GM21619 (cell line): ENCODE results near the gene RBM15B.

Experiments
- ATAC-seq: cut with Tn5 transposase; IDR thresholded peaks from one replicate; pipeline ENCODE4 v1.9.1; 2021; ENCODE audit not compliant: unreplicated experiment

The RBM15B gene

GRCh38 chr3:51391566-51392354 lies 675 bp downstream of the RBM15B start:
- ATAC-seq, result peak; percentile 14

GRCh38 chr3:51392355-51393133 lies 1.5 kb downstream of the RBM15B start:
- ATAC-seq, result no peak

DNA sequence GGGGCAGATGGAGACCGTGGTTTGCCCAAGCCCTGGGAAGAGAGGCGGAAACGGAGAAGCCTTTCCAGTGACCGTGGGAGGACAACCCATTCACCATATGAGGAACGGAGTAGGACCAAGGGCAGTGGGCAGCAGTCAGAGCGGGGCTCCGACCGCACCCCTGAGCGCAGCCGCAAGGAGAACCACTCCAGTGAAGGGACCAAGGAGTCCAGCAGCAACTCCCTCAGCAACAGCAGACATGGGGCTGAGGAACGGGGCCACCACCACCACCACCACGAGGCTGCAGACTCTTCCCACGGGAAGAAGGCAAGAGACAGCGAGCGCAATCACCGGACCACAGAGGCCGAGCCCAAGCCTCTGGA lies 2.0 kb downstream of the RBM15B start:
- no peak for ATAC-seq

DNA sequence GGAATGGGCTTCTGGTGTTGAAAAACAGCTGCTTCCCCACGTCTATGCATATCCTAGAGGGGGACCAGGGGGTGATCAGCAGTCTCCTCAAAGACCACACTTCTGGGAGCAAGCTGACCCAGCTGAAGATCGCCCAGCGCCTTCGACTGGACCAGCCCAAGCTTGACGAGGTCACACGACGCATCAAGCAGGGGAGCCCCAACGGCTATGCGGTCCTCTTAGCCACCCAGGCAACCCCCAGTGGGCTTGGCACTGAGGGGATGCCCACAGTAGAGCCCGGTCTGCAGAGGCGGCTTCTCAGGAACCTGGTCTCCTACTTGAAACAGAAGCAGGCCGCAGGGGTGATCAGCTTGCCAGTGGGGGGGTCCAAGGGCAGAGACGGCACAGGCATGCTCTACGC lies 2.5 kb downstream of the RBM15B start:
- no peak for ATAC-seq

DNA sequence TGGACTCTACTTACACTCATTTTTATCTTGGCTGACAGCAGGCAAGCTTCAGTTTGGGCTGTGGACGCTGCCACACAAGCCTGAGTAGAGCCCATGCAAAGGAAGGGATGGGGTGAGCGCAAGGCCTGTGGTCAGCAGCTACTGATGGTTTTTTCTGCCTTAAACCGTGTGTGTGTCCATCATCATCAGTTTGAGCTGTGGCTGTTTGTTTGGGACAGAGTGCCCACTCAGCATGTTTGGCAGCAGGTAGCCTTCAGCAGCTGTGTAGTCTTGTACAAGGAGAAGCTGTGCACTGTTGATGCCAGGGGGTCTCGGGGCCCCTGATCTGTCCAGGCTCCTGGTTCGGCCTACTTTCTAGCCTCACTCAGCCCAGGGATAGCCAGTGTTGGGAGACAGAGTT lies 3.5 kb downstream of the RBM15B start:
- ATAC-seq, result no peak

GRCh38 chr3:51395493-51396213 lies 4.6 kb downstream of the RBM15B start:
- ATAC-seq, result no peak

DNA sequence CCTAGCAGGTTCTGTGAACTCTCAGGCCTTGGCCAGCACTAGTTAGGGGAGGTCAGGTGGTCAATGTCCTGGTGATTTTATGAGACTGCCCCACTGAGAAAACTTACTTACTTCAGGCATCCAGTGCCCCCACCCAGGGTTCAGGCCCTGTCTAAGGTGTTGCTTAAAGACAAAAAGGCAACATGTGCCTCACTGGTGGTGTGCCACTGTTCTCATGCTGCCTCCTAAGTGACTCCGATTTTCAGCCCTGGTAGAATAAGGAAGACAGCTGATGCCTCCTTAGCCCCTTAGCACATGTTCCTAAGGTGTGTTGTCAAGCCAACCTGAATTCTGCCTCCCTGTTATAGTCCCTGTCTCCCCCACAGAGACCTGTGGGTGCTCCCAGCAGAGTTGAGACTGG lies 5.3 kb downstream of the RBM15B start:
- no peak for ATAC-seq

GRCh38 chr3:51397392-51397791 lies 6.3 kb downstream of the RBM15B start:
- ATAC-seq, result no peak

- ATAC-seq, result no peak
Observed at GRCh38 chr3:51398595-51399310, 7.7 kb downstream of the RBM15B start.

DNA sequence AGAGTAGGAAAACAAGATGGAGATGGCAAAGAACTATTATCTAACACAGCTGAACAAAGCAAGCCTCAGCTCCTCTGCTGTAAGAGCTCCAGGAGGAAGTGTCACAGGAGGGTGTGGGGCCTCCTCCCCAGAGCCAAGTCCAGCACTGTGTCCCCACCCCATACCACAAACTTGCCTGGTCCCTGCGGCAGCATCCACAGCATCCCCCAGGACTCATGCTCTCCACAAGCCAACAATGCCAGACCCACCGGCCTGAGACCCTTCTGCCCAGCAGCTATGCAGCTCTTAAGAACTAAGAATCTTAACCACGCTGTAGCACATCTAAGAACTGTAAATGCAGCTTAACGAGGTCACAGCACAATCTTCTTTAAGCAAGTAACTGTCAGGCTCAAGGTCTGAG lies 9.1 kb downstream of the RBM15B start:
- no peak for ATAC-seq

- ATAC-seq, result no peak
Observed at GRCh38 chr3:51401735-51402134, 10.7 kb downstream of the RBM15B start.

DNA sequence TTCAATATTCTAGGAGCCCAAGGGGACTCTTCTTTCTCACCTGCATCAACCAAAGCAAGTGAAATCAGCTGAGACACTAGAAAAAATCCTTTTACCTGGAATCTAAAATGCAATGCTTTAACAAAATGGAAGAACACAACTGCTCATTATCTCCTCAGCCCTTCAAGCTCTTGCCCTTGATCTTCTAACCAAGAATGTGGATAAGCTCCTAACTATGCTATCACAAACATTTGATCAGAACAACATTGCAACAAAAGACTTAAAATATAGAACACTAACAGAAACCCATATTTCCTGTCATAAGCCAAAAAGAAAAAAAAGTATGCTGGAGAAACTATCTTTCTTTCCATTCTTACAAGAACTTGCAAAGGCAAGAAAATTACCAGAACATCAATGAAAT lies 12.6 kb downstream of the RBM15B start:
- no peak for ATAC-seq

DNA sequence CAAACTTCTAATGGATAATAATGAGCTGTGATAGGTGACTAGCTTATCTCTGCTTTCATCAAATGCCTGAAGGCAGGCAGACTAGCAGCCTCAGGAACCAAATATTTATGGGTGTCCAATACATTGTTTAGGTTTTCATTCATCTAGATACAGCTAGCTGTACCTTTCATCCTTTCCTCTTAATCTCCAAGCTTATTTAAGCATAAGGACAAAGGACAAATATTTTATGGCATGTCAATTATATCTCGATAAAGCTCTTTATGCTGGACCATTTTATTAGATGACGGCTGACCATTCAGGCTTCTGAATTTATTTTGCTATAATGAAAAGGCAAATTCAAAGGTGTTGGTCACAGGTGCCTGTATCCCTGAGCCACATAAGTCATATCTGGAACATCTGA lies 16.9 kb downstream of the RBM15B start:
- no peak for ATAC-seq

DNA sequence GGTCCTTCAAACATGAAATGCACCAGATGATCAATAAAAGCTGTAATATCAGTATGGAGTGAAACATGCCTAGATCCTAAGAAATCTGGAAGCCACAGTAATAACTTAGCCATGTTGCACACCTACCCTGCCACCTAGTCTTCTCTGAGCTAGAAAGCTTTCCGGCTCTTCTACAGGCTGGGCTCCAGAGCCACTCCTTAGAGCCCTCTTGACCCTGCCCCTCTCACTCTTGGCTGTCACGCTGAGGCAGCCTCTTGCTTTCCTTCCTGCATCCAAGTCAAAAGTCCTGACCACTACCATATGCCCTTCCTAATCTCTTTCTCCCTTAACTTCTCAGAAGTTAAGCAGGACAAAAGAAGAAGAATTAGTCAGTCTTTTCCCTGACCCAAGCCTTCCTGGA lies 17.7 kb downstream of the RBM15B start:
- ATAC-seq, result no peak

DNA sequence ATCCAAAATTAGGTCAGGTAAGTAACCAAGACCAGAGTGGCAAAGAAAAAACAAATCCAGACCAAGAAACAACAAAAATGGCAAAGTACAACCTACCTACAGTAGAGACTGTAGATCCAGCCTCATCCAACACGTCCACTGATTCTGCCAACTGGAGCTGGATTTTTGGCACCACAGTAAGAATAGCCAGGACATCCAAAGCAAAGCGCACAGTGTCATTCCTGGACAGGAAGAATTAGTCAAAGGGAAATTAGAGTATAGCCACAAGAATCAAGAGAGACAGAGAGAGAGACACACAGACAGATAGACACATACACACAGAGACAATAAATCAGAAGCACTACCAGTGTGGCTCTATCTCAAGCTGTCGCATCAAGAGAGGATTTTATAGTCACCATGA lies 31.1 kb downstream of the RBM15B start:
- no peak for ATAC-seq

DNA sequence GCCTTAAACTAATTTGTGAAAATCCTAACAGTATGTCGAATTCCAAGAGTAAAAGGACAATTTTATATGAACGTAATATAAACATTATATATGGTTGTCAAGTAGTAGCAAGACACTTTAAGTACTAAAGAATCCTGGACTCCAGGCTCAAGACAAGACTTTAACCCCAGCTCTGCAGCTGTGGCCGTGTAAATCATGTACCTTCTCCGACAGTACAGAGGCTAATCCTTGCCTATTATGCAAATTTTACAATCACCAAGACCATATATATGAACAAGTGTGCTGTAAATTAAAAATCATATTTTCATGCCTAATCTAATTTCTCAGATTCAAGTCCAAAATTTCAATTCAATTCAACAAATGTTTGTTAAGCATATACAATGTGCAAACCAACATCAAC lies 35.8 kb downstream of the RBM15B start:
- ATAC-seq, result no peak

- no peak for ATAC-seq
Observed at GRCh38 chr3:51429138-51429537, 38.1 kb downstream of the RBM15B start.

DNA sequence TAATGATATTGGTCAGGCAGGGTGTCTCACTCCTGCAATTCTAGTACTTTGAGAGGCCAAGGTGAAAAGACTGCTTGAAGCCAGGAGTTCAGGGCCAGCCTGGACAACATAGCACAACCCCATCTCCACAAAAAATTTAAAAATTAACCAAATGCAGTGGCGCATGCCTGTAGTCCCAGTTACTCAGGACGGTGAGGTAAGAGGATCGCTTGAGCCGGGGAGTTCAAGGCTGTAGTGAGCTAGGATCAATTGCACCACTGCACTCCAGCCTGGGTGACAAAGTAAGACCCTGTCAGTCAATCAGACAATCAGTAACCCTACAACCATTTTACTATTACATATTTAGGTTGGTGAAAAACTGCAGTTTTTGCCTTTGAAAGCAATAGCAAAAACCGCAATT lies 43.0 kb downstream of the RBM15B start:
- ATAC-seq, result no peak

- no peak for ATAC-seq
Observed at GRCh38 chr3:51434746-51435327, 43.8 kb downstream of the RBM15B start.

- no peak for ATAC-seq
Observed at GRCh38 chr3:51436998-51437639, 46.0 kb downstream of the RBM15B start.
